Keratinocyte (primary cell): Measurements from ENCODE around the gene C14orf93. TPM values are rescaled to one million over a fixed set of nuclear protein-coding genes. Genes with fewer than 3 reads are reported as not detected.
"Not testable (repeated sequence)": the region's sequence is repeated elsewhere in the genome, so short reads cannot be mapped to it uniquely, and the experiment has no call there.

ENCODE experiments used
- DNase-seq: peaks from one replicate; pipeline ENCODE4 v3.0.0-alpha.2; 2011; ENCODE audit warnings: low read depth, missing footprints, low spot score
- FAIRE-seq: peaks from 2 replicates; lab custom pipeline; 2011; peaks lifted over from hg19 to GRCh38; lab: Jason Lieb, UNC
- H2AFZ ChIP-seq: 2 replicates; pipeline ENCODE4 v1.6.0; 2012; ENCODE audit warnings: low read length, control low read depth, inconsistent platforms; ENCODE audit not compliant: control insufficient read depth
- H3K27ac ChIP-seq: 2 replicates; pipeline ENCODE4 v1.5.1; 2011; ENCODE audit warnings: low read length; ENCODE audit not compliant: control insufficient read depth, insufficient read depth
- H3K27me3 ChIP-seq: 3 replicates; pipeline ENCODE4 v1.6.0; 2011; ENCODE audit warnings: low read length; ENCODE audit not compliant: control insufficient read depth, insufficient read depth; ENCODE audit errors: extremely low read depth
- H3K36me3 ChIP-seq, 2 experiments: 2 replicates in 1 of 2; 3 replicates in 1 of 2; pipeline ENCODE4 v1.5.1; 2011; ENCODE audit warnings: low read length in 2 of 2, mild to moderate bottlenecking in 1 of 2; ENCODE audit not compliant: control insufficient read depth in 2 of 2, insufficient read depth in 2 of 2; ENCODE audit errors: extremely low read depth in 1 of 2
- H3K4me1 ChIP-seq: 3 replicates; pipeline ENCODE4 v1.5.1; 2011; ENCODE audit warnings: low read length; ENCODE audit not compliant: control insufficient read depth, insufficient read depth; ENCODE audit errors: extremely low read depth
- H3K4me2 ChIP-seq: 3 replicates; pipeline ENCODE4 v1.6.0; 2011; ENCODE audit warnings: low read depth, low read length; ENCODE audit not compliant: control insufficient read depth, insufficient read depth; ENCODE audit errors: extremely low read depth
- H3K4me3 ChIP-seq, 3 experiments: fragments of 200-600 bp in 1 of 3; sonication (generic) in 1 of 3; 2 replicates in 2 of 3; 3 replicates in 1 of 3; pipeline ENCODE4 v1.5.1; 2011 to 2016; ENCODE audit warnings: low read length in 3 of 3, mild to moderate bottlenecking in 3 of 3, control low read depth in 2 of 3, inconsistent platforms in 1 of 3, low read depth in 1 of 3, mixed read lengths in 1 of 3, mixed run types in 1 of 3, moderate library complexity in 1 of 3; ENCODE audit not compliant: control insufficient read depth in 2 of 3, insufficient read depth in 2 of 3; ENCODE audit errors: extremely low read depth in 1 of 3
- H3K79me2 ChIP-seq: 2 replicates; pipeline ENCODE4 v1.6.0; 2012; ENCODE audit warnings: low read length; ENCODE audit not compliant: control insufficient read depth, insufficient read depth
- H3K9ac ChIP-seq: 3 replicates; pipeline ENCODE4 v1.6.0; 2011; ENCODE audit warnings: low read length; ENCODE audit not compliant: control insufficient read depth, insufficient read depth; ENCODE audit errors: extremely low read depth
- H3K9me1 ChIP-seq: 3 replicates; pipeline ENCODE4 v1.6.0; 2011; ENCODE audit warnings: low read length; ENCODE audit not compliant: control insufficient read depth, insufficient read depth; ENCODE audit errors: extremely low read depth
- H3K9me3 ChIP-seq: 2 replicates; pipeline ENCODE4 v1.5.1; 2012; ENCODE audit warnings: low read depth, low read length; ENCODE audit not compliant: control insufficient read depth
- H4K20me1 ChIP-seq: 3 replicates; pipeline ENCODE4 v1.6.0; 2011; ENCODE audit warnings: low read length; ENCODE audit not compliant: control insufficient read depth, insufficient read depth; ENCODE audit errors: extremely low read depth
- EZH2 ChIP-seq: IDR thresholded peaks from one replicate; pipeline ENCODE4 v1.6.1; 2012; ENCODE audit warnings: inconsistent platforms, mild to moderate bottlenecking, low read length, moderate library complexity
- dilution Hi-C: fragments of 300-500 bp; cut with MboI; formaldehyde crosslinking; loops from one replicate; pipeline ENCODE4 v1.7.0; 2020; ENCODE audit warnings: low sequenced_read_pairs; ENCODE audit not compliant: extremely low pct_ligation_motif_present
- polyA plus RNA-seq, 5 experiments: library from polyadenylated mRNA; depleted of rRNA in 3 of 5; stranded (reverse) in 3 of 5; stranded (forward) in 1 of 5; unstranded in 1 of 5; fragments of >200 nt; gene quantifications; 1 replicate in 1 of 5; 2 replicates in 3 of 5; 3 replicates in 1 of 5; pipeline versions ENCODE4 v1.2.1 to v1.2.3, GENCODE V29; 2011 to 2012; ENCODE audit warnings: missing spikeins in 2 of 5, low read depth in 1 of 5, low replicate concordance in 1 of 5
- TF ChIP-seq, protein P1 (sequence below), 3 experiments: IDR thresholded peaks in 1 of 3; conservative IDR thresholded peaks in 1 of 3; optimal IDR thresholded peaks in 1 of 3; 2 replicates in 2 of 3; 3 replicates in 1 of 3; pipeline versions ENCODE3 to v1.5.1; 2011; ENCODE audit warnings: low read length in 3 of 3, mild to moderate bottlenecking in 3 of 3, moderate library complexity in 2 of 3, control low read depth in 1 of 3, inconsistent platforms in 1 of 3; ENCODE audit not compliant: insufficient read depth in 2 of 3; ENCODE audit errors: extremely low read depth in 1 of 3

C14orf93 gene
- polyA plus RNA-seq, 1 donor (not counting 4 experiments of a cell fraction or from before 2014, with no cell fraction given): 7.7 TPM

DNA sequence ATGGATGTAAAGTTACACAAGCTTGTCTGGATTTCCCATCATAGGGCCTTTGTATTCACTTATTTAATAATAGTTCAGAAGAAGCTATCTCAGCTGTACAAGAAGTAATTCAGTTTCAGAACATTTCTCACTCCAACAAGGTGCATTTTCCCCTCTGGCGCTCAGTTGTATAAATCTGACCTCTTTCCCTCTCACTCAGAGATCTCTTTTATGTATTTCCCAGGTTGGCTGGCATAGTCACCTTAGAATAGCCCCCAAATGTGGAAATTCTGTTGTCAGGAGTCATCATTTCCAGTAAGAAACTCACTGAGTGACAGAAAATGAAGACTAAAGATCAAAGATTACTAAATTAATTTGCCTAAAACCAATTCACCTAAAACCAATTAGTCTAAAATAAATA lies 38.8 kb downstream of the C14orf93 start:
- H4K20me1 ChIP-seq: peaks cover 10% of the 10 kb centered on the region
- no peaks in the 10 kb centered on the region for H3K9me3 ChIP-seq
- no peak overlapping the region for H3K27ac ChIP-seq
- no peak overlapping the region for H3K4me2 ChIP-seq
- H3K79me2 ChIP-seq: peaks cover 5% of the 10 kb centered on the region
- DNase-seq (no peak), FAIRE-seq (no peak)
- H3K9me1 ChIP-seq: no peaks in the 10 kb centered on the region
- peaks cover 25% of the 10 kb centered on the region for H3K4me1 ChIP-seq
- H3K27me3 ChIP-seq: no peaks in the 10 kb centered on the region
- no peak for TF ChIP-seq EZH2
- TF ChIP-seq, protein P1, sequence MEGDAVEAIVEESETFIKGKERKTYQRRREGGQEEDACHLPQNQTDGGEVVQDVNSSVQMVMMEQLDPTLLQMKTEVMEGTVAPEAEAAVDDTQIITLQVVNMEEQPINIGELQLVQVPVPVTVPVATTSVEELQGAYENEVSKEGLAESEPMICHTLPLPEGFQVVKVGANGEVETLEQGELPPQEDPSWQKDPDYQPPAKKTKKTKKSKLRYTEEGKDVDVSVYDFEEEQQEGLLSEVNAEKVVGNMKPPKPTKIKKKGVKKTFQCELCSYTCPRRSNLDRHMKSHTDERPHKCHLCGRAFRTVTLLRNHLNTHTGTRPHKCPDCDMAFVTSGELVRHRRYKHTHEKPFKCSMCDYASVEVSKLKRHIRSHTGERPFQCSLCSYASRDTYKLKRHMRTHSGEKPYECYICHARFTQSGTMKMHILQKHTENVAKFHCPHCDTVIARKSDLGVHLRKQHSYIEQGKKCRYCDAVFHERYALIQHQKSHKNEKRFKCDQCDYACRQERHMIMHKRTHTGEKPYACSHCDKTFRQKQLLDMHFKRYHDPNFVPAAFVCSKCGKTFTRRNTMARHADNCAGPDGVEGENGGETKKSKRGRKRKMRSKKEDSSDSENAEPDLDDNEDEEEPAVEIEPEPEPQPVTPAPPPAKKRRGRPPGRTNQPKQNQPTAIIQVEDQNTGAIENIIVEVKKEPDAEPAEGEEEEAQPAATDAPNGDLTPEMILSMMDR (optimal IDR thresholded peaks at IDR 0.05 in 1 of 3, IDR thresholded peaks at IDR 0.05 in 1 of 3, conservative IDR thresholded peaks at IDR 0.05 in 1 of 3; ENCODE audit: extremely low read depth in 1 of 3, insufficient read depth in 2 of 3, low read length in 3 of 3): no peak
- no peak overlapping the region for H2AFZ ChIP-seq
- dilution Hi-C loops: no loop called here
- H3K9ac ChIP-seq: no peak overlapping the region
- H3K36me3 ChIP-seq: peaks cover 37 to 50% of the 10 kb centered on the region in 2 experiments
- H3K4me3 ChIP-seq: no peak overlapping the region

DNA sequence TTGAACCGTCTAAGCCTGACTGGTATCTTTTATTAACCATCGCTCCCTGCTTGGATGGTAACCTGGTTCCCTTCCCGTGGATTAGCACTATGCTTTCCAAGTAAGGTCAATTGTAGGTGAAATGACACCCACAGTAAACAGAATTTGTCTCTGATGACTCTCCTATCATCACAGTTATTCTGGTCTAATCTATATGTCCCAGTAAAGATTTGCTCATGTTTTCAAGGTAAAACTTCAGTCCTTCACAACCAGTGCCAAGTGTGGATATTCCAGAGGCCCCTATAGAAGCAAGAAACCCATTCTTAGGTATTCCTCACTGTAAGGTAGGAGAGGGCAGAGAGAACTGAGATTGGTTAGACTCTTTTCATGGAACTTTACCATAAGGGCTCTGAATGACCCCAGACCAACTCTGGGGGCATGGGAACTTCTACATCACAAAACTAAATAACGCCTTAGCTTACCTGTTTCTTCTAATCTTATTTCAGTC lies 43.1 kb downstream of the C14orf93 start:
- H3K4me2 ChIP-seq: no peak overlapping the region
- no peaks in the 10 kb centered on the region for H3K9me3 ChIP-seq
- H3K4me1 ChIP-seq: no peaks in the 10 kb centered on the region
- dilution Hi-C loops: no loop called here
- FAIRE-seq (no peak), DNase-seq (no peak)
- TF ChIP-seq, protein P1 (optimal IDR thresholded peaks at IDR 0.05 in 1 of 3, IDR thresholded peaks at IDR 0.05 in 1 of 3, conservative IDR thresholded peaks at IDR 0.05 in 1 of 3; ENCODE audit: extremely low read depth in 1 of 3, insufficient read depth in 2 of 3, low read length in 3 of 3): no peak
- no peak for TF ChIP-seq EZH2
- no peak overlapping the region for H3K27ac ChIP-seq
- H3K4me3 ChIP-seq: no peak overlapping the region
- no peaks in the 10 kb centered on the region for H3K9me1 ChIP-seq
- H3K79me2 ChIP-seq: no peaks in the 10 kb centered on the region
- no peaks in the 10 kb centered on the region for H3K27me3 ChIP-seq
- peaks cover 9 to 11% of the 10 kb centered on the region in 2 experiments for H3K36me3 ChIP-seq
- H4K20me1 ChIP-seq: no peaks in the 10 kb centered on the region
- no peak overlapping the region for H3K9ac ChIP-seq
- H2AFZ ChIP-seq: no peak overlapping the region

DNA sequence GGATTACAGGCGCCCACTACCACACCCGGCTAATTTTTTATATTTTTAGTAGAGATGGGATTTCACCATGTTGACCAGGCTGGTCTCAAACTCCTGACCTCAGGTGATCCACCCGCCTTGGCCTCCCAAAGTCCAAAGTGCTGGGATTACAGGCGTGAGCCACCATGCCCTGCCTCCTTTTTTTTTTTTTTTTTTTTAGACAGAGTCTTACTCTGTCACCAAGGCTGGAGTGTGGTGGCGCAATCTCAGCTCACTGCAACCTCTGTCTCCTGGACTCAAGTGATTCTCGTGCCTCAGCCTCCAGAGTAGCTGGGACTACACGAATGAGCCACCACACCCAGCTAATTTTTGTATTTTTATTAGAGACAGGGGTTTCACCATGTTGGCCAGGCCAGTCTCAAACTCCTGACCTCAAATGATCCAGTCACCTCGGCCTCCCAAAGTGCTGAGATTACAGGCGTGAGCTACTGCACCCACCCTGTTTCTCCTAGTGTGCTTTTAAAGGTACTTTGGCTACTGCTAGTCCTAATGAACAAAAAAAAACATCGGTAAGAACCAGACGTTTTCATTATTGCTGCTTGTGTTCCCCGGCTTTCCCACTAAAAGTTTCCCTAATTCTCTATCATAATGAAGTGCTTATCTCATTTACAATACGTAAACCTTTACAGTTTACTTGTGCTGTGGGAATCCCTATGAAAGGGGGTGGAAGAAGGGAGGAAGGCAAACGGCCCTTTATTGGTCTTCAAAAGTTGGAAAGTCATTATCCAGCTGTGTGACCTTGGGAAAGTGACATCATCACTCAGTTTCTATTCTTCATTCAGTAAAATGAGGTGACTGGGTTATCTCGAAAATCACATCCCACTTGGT lies 43.8 kb downstream of the C14orf93 start:
- H2AFZ ChIP-seq, H3K27me3 ChIP-seq, dilution Hi-C loops, H4K20me1 ChIP-seq, H3K4me3 ChIP-seq, H3K79me2 ChIP-seq, FAIRE-seq, H3K9me1 ChIP-seq, H3K36me3 ChIP-seq, H3K4me2 ChIP-seq, H3K27ac ChIP-seq, H3K9ac ChIP-seq, DNase-seq, H3K4me1 ChIP-seq, H3K9me3 ChIP-seq: not testable (repeated sequence)
